H1 (cell line): ENCODE measurements around the gene SEPTIN2. TPM values are rescaled to one million over a fixed set of nuclear protein-coding genes. Genes with fewer than 3 reads are reported as not detected.

Experiments used
- CTCF ChIA-PET: fragments of 300-600 bp; sonication (Branson Sonifier 250); formaldehyde crosslinking; loops from one replicate; lab custom pipeline; 2021; ENCODE audit not compliant: partially characterized antibody; lab: Charles Lee
- POLR2A ChIA-PET: fragments of 300-600 bp; sonication (Branson Sonifier 250); formaldehyde crosslinking; loops from one replicate; lab custom pipeline; 2021; ENCODE audit warnings: inconsistent platforms; ENCODE audit not compliant: partially characterized antibody; lab: Charles Lee
- DNase-seq, 2 experiments: peaks; one replicate each; pipeline versions ENCODE4 v3.0.0 to v3.0.0-alpha.2; 2010 to 2022; ENCODE audit warnings: low spot score in 2 of 2, low read depth in 1 of 2, mixed read lengths in 1 of 2
- FAIRE-seq: peaks from 2 replicates; lab custom pipeline; 2011; peaks lifted over from hg19 to GRCh38; lab: Jason Lieb, UNC
- H2AFZ ChIP-seq: 2 replicates; pipeline ENCODE4 v1.8.1; 2012; ENCODE audit warnings: low read length, inconsistent platforms
- H2AK5ac ChIP-seq: 2 replicates; pipeline ENCODE4 v1.6.1; 2013; ENCODE audit warnings: low read depth, low read length
- H2BK120ac ChIP-seq: replicated peaks from 2 replicates; pipeline ENCODE3; 2013; ENCODE audit warnings: low read depth, low read length, inconsistent platforms
- H2BK12ac ChIP-seq: 2 replicates; pipeline ENCODE4 v1.6.1; 2013; ENCODE audit warnings: low read depth, low read length
- H2BK15ac ChIP-seq: 2 replicates; pipeline ENCODE4 v1.6.1; 2013; ENCODE audit warnings: low read length
- H2BK20ac ChIP-seq: 2 replicates; pipeline ENCODE4 v1.6.1; 2013; ENCODE audit warnings: low read length
- H2BK5ac ChIP-seq: 2 replicates; pipeline ENCODE4 v1.6.1; 2013; ENCODE audit warnings: low read depth, low read length
- H3K14ac ChIP-seq: 2 replicates; pipeline ENCODE4 v1.6.1; 2013; ENCODE audit warnings: inconsistent platforms; ENCODE audit not compliant: insufficient read length
- H3K18ac ChIP-seq: 2 replicates; pipeline ENCODE4 v1.6.1; 2013; ENCODE audit warnings: low read length; ENCODE audit errors: extremely low read depth
- H3K23ac ChIP-seq: 2 replicates; pipeline ENCODE4 v1.6.1; 2013; ENCODE audit warnings: inconsistent platforms; ENCODE audit not compliant: insufficient read length
- H3K23me2 ChIP-seq: 2 replicates; pipeline ENCODE4 v1.6.1; 2013; ENCODE audit warnings: low read depth, low read length
- H3K27ac ChIP-seq: 2 replicates; pipeline ENCODE4 v1.6.1; 2011; ENCODE audit warnings: low read depth, low read length, inconsistent platforms
- H3K27me3 ChIP-seq, 4 experiments: replicated peaks in 1 of 4; 1 replicate in 1 of 4; 2 replicates in 3 of 4; pipeline versions ENCODE4 v1.6.1 to v1.8.1; 2011 to 2013; ENCODE audit warnings: low read length in 3 of 4, mild to moderate bottlenecking in 3 of 4, inconsistent platforms in 2 of 4, mixed read lengths in 2 of 4, moderate library complexity in 1 of 4; ENCODE audit not compliant: control insufficient read depth in 3 of 4, insufficient read depth in 3 of 4; ENCODE audit errors: extremely low read depth in 1 of 4
- H3K36me3 ChIP-seq, 4 experiments: 2 replicates each; pipeline versions ENCODE4 v1.6.1 to v1.8.1; 2011 to 2013; ENCODE audit warnings: mild to moderate bottlenecking in 4 of 4, low read length in 3 of 4, moderate library complexity in 2 of 4, control low read depth in 1 of 4, inconsistent platforms in 1 of 4; ENCODE audit not compliant: insufficient read depth in 4 of 4, control insufficient read depth in 2 of 4
- H3K4ac ChIP-seq: replicated peaks from 2 replicates; pipeline ENCODE3; 2013; ENCODE audit warnings: low read length, low read depth, mixed read lengths, inconsistent platforms; ENCODE audit not compliant: insufficient read length
- H3K4me1 ChIP-seq, 4 experiments: replicated peaks in 1 of 4; 1 replicate in 1 of 4; 2 replicates in 3 of 4; pipeline versions ENCODE4 v1.6.1 to v1.8.1; 2011 to 2013; ENCODE audit warnings: low read length in 3 of 4, inconsistent platforms in 2 of 4, mixed read lengths in 1 of 4; ENCODE audit not compliant: insufficient read depth in 4 of 4, control insufficient read depth in 3 of 4
- H3K4me2 ChIP-seq, 2 experiments: 2 replicates each; pipeline versions ENCODE4 v1.6.1 to v1.8.1; 2011 to 2013; ENCODE audit warnings: low read depth in 2 of 2, low read length in 2 of 2, control low read depth in 1 of 2, inconsistent platforms in 1 of 2, mild to moderate bottlenecking in 1 of 2; ENCODE audit not compliant: insufficient read depth in 1 of 2
- H3K4me3 ChIP-seq, 4 experiments: fragments of 200-600, 300-600 bp in 1 of 4; sonication (generic), shearing (Covaris generic), sonication (Bioruptor Twin) in 1 of 4; 2 replicates each; pipeline versions ENCODE4 v1.5.1 to v1.8.1; 2011 to 2016; ENCODE audit warnings: low read length in 4 of 4, low read depth in 3 of 4, control low read depth in 2 of 4, inconsistent platforms in 2 of 4, mild to moderate bottlenecking in 2 of 4, mixed read lengths in 1 of 4, moderate library complexity in 1 of 4; ENCODE audit not compliant: insufficient read depth in 2 of 4; ENCODE audit errors: extremely low read depth in 1 of 4
- H3K56ac ChIP-seq: replicated peaks from 2 replicates; pipeline ENCODE3; 2013; ENCODE audit warnings: low read depth, mild to moderate bottlenecking, mixed read lengths, low read length, inconsistent platforms; ENCODE audit not compliant: insufficient read length
- H3K79me1 ChIP-seq: 2 replicates; pipeline ENCODE4 v1.6.1; 2013; ENCODE audit warnings: low read depth, low read length, control low read depth
- H3K79me2 ChIP-seq, 2 experiments: 2 replicates each; pipeline versions ENCODE4 v1.6.1 to v1.8.1; 2012 to 2013; ENCODE audit warnings: low read length in 2 of 2, mild to moderate bottlenecking in 2 of 2, inconsistent platforms in 1 of 2; ENCODE audit not compliant: insufficient read depth in 2 of 2, control insufficient read depth in 1 of 2
- H3K9ac ChIP-seq, 4 experiments: replicated peaks in 1 of 4; 1 replicate in 1 of 4; 2 replicates in 3 of 4; pipeline versions ENCODE4 v1.6.1 to v1.8.1; 2011 to 2013; ENCODE audit warnings: low read depth in 3 of 4, low read length in 3 of 4, control low read depth in 2 of 4, mild to moderate bottlenecking in 2 of 4, moderate library complexity in 2 of 4, inconsistent platforms in 1 of 4; ENCODE audit errors: extremely low read depth in 1 of 4
- H3K9me3 ChIP-seq, 2 experiments: 2 replicates each; pipeline versions ENCODE4 v1.6.1 to v1.8.1; 2012 to 2013; ENCODE audit warnings: mild to moderate bottlenecking in 2 of 2, moderate library complexity in 2 of 2, control low read depth in 1 of 2, inconsistent platforms in 1 of 2, low read depth in 1 of 2, low read length in 1 of 2, mixed read lengths in 1 of 2; ENCODE audit not compliant: insufficient read depth in 2 of 2
- H4K20me1 ChIP-seq, 2 experiments: replicated peaks in 1 of 2; 2 replicates each; pipeline versions ENCODE3 to v1.8.1; 2011 to 2013; ENCODE audit warnings: inconsistent platforms in 2 of 2, low read length in 2 of 2, mild to moderate bottlenecking in 1 of 2; ENCODE audit not compliant: insufficient read depth in 2 of 2, control insufficient read depth in 1 of 2
- H4K5ac ChIP-seq: 2 replicates; pipeline ENCODE4 v1.6.1; 2013; ENCODE audit warnings: low read length, low read depth, mixed read lengths, inconsistent platforms; ENCODE audit not compliant: insufficient read length
- H4K8ac ChIP-seq: 2 replicates; pipeline ENCODE4 v1.8.0; 2013; ENCODE audit warnings: mild to moderate bottlenecking, moderate library complexity, low read length, inconsistent platforms; ENCODE audit not compliant: insufficient read depth; ENCODE audit errors: extremely low read depth
- H4K91ac ChIP-seq: replicated peaks from 2 replicates; pipeline ENCODE3; 2013; ENCODE audit warnings: low read length, mixed read lengths, inconsistent platforms; ENCODE audit not compliant: insufficient read length
- KDM5A ChIP-seq: fragments of 200-600 bp; IDR thresholded peaks from 2 replicates; pipeline ENCODE4 v1.7.1; 2012; ENCODE audit warnings: mild to moderate bottlenecking, low read length, inconsistent platforms, mixed read lengths
- NRF1 ChIP-seq: IDR thresholded peaks from 2 replicates; pipeline ENCODE4 v1.6.1; 2011; ENCODE audit warnings: mild to moderate bottlenecking, low read depth, low read length, improper control_type of control experiment
- RNF2 ChIP-seq: fragments of 200-900, 300-1000 bp; sonication (generic); IDR thresholded peaks from 2 replicates; pipeline ENCODE4 v1.7.1; 2016; ENCODE audit warnings: borderline replicate concordance, low read depth, mild to moderate bottlenecking, antibody characterized with exemption, low read length; ENCODE audit not compliant: poor library complexity, severe bottlenecking; ENCODE audit errors: missing control alignments
- SIX5 ChIP-seq: IDR thresholded peaks from 2 replicates; pipeline ENCODE4 v1.6.1; 2011; ENCODE audit warnings: mild to moderate bottlenecking, low read depth, low read length
- SP4 ChIP-seq: IDR thresholded peaks from 2 replicates; pipeline ENCODE4 v1.6.1; 2012; ENCODE audit warnings: low read length, inconsistent platforms
- TCF12 ChIP-seq: IDR thresholded peaks from 2 replicates; pipeline ENCODE4 v1.6.1; 2011; ENCODE audit warnings: low read depth, mild to moderate bottlenecking, low read length
- WGBS, 2 experiments: shearing (Covaris generic) in 1 of 2; methylation state at CpG; one replicate each; pipeline versions ENCODE4 v1.1.6 to v1.1.7; 2013 to 2015; ENCODE audit warnings: low lambda C conversion rate in 2 of 2, mixed read lengths in 2 of 2, inconsistent platforms in 1 of 2, low coverage in 1 of 2, missing lambda C conversion rate in 1 of 2; ENCODE audit not compliant: insufficient replicate concordance in 2 of 2, insufficient coverage in 1 of 2, insufficient read length in 1 of 2; ENCODE audit errors: extremely low coverage in 1 of 2, missing lambda C conversion rate in 1 of 2; 5-methylcytosine and 5-hydroxymethylcytosine counted together
- polyA plus RNA-seq, 7 experiments: library from polyadenylated mRNA; depleted of rRNA in 3 of 7; stranded (reverse) in 5 of 7; unstranded in 2 of 7; fragments of >200 nt in 5 of 7; fragments of 200-250 nt in 2 of 7; gene quantifications; 1 replicate in 5 of 7; 2 replicates in 1 of 7; 4 replicates in 1 of 7; pipeline versions ENCODE4 v1.2.1 to v1.2.3, GENCODE V29; 2011 to 2013; ENCODE audit warnings: missing spikeins in 2 of 7, mixed read lengths in 2 of 7
- total RNA-seq: library from RNA; stranded (reverse); fragmentation: NEBNext Ultra II Directional; extraction: Animal tissue kit (Norgen Biotek cat#: 25700); gene quantifications from 2 replicates; pipeline ENCODE4 v1.2.1, GENCODE V29; 2021

The SEPTIN2 gene
- total and polyA plus RNA-seq, 2 of the 8 experiments (the other 6 are each of a cell fraction or from before 2014, with no cell fraction given), result 392 to 650 TPM

GRCh38 chr2:241307055-241307454 is 8.7 kb upstream of the SEPTIN2 start:
- H2BK12ac ChIP-seq, result no peak overlapping the region
- 87% methylated on average over 6 of the region's 6 CpGs; no CpG with 5 or more reads in 1 of the 2 experiments for WGBS, 2 experiments
- peaks cover 13 to 35% of the 10 kb centered on the region in 2 experiments for H4K20me1 ChIP-seq
- H3K79me1 ChIP-seq, result peaks cover 20% of the 10 kb centered on the region
- H2BK15ac ChIP-seq, result no peak overlapping the region
- peaks cover 65 to 100% of the 10 kb centered on the region in 2 experiments for H3K79me2 ChIP-seq
- POLR2A ChIA-PET, result interaction anchor here (1.1 to 1.5 kb wide), 2 partner anchors 9 to 16 kb away, joined by 3 to 8 read pairs; partner anchors contain the start of gene SEPTIN2
- H3K18ac ChIP-seq, result no peak overlapping the region
- no peak for TF ChIP-seq KDM5A
- no peak for TF ChIP-seq TCF12
- TF ChIP-seq RNF2, result no peak
- no peak for TF ChIP-seq SP4
- TF ChIP-seq SIX5, result no peak
- no peak for TF ChIP-seq NRF1
- TF ChIP-seq, all 59 proteins: peak for 0
- Histone ChIP-seq H3K4ac (no peak overlapping the region), H4K5ac (no peak overlapping the region), H2BK5ac (no peak overlapping the region), H2BK120ac (no peak overlapping the region), H3K36me3 (no peaks in the 10 kb centered on the region), H3K23ac (no peak overlapping the region), H3K4me2 (no peak overlapping the region), H3K56ac (no peak overlapping the region), H3K9me3 (no peaks in the 10 kb centered on the region), H3K23me2 (no peaks in the 10 kb centered on the region), H3K27ac (no peak overlapping the region), H3K4me3 (no peak overlapping the region), H2AK5ac (no peak overlapping the region), H3K14ac (no peak overlapping the region), H3K4me1 (peaks cover 0 to 10% (median 0%) of the 10 kb centered on the region in 4 experiments; a peak in 3 of 7 replicates), H4K8ac (no peak overlapping the region), H2BK20ac (no peak overlapping the region), H3K9ac (no peak overlapping the region), H2AFZ (no peak overlapping the region), H3K27me3 (no peaks in the 10 kb centered on the region), H4K91ac (no peak overlapping the region)
- no peak for FAIRE-seq
- CTCF ChIA-PET, result no interaction called here
- DNase-seq, result no peak
